NCI-H2107 treated with DMSO at 0.1 percent for 48 hours (cell line): ENCODE data around the gene CDK2AP2.
"Not testable (repeated sequence)": the region's sequence is repeated elsewhere in the genome, so short reads cannot be mapped to it uniquely, and the experiment has no call there.

ENCODE experiments used
- DNase-seq: peaks from one replicate; lab custom pipeline; 2025; ENCODE audit not compliant: unreplicated experiment; lab: John Stamatoyannopoulos, UW

Gene CDK2AP2

DNA sequence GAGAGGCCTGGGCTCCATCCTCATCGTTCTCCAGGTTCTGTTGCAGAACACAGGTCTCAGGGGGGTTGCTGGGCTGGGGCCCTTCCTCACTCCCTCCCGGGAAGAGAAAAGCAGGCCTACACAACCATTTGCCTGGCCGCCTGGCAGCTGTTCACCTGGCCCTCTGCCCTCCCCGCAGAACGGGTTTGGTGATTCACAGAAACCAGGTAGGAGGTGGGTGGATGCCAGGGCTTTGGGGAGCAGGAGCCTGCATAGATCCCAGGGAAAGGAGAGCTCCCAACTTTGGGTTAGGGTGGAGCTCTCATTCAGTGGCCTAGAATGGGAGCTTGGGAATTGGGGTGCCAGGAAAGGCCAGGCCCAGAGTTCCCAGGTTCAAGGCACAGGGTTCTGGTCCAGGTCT, 39.9 kb downstream of the CDK2AP2 start:
- DNase-seq: peak; percentile 26

DNA sequence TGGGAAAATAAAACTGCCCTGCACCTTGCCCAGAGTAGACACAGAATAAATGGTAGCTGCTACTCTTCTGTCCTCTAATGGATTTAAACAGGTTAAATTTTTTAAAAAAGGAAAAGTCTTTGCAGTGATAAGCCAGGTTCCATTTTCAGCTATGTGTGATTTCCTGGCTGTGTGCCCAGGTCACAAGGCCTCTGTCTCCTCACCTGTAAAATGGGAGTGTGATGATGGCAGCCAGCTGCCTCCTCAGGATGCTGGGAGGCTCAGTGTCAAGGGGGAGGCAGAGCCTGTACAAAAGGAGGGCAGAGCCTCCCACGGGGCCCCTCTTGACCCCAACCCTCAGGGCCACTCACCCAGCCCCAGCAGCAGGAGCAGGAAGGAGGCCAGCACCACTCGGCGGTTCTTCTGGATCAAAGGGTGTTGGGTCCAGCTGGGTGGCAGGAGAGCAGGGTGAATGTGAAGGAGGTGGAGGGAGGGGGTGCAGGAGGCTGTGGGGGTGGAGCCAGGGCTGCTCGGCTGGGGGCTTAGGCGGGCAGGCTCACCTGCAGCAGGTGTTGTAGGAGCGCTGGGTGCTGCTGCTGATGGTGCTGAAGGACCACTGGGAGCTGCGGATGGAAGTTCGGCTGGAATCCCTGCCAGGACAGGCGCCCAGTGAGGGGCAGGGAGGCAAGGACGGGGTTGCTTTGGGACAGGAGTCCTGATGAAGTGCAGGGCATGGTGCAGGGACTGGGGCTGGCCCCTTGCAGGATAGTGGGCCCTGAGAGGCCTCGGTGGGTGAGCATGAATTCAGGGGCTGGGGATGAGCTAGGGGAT, 40.8 kb downstream of the CDK2AP2 start:
- no peak for DNase-seq

DNA sequence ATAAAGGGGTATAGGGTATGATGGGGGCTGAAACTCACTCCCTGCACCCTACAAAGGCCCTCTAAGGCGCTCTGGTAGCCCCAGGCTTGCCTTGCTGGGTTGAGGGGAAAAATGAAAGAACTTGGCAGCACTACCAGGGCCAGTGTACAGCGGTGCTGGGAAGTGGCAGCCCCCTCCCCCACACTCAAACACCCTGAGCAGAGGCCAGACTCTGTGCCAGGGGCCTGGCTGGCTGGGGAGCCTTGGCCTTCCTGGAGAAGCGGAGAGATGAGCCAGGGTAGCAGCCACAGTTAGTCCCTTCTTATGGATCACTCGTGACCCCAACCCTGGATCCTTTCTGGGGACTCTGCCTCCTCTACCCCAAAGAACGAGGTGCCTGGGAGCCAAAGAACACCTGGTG, 41.6 kb downstream of the CDK2AP2 start:
- no peak for DNase-seq

DNA sequence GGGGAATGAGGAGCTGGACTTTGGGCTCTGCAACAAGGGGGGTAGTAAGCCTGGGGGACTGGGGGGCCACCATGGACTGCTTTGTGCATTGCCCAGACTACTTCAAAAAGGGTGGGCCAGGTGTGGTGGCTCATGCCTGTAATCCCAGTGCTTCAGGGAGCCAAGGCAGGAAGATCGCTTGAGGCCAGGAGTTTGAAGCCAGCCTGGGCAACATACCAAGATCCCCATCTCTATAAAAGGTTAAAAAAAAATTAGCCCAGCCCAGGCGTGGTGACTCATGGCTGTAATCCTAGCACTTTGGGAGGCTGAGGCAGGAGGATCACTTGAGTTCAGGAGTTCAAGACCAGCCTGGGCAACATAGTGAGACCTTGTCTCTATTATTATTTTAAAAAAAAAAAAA, 42.4 kb downstream of the CDK2AP2 start:
- not testable (repeated sequence) for DNase-seq

DNA sequence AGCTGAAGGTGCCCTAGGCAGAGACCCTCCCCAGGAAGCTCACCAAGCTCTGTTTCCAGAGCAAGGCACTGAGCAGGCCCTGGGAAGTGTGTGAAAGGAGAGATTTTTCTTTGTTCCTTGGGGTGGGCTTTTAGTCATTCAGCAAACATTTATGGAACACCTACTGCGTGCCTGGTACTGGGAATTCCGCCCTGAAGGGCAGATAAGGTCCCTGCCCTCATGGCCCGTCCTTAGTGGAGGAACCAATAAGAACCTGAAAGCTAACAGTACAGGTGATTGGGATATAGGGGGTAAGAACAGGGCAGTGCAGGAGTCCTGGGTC, 42.8 kb downstream of the CDK2AP2 start:
- no peak for DNase-seq

DNA sequence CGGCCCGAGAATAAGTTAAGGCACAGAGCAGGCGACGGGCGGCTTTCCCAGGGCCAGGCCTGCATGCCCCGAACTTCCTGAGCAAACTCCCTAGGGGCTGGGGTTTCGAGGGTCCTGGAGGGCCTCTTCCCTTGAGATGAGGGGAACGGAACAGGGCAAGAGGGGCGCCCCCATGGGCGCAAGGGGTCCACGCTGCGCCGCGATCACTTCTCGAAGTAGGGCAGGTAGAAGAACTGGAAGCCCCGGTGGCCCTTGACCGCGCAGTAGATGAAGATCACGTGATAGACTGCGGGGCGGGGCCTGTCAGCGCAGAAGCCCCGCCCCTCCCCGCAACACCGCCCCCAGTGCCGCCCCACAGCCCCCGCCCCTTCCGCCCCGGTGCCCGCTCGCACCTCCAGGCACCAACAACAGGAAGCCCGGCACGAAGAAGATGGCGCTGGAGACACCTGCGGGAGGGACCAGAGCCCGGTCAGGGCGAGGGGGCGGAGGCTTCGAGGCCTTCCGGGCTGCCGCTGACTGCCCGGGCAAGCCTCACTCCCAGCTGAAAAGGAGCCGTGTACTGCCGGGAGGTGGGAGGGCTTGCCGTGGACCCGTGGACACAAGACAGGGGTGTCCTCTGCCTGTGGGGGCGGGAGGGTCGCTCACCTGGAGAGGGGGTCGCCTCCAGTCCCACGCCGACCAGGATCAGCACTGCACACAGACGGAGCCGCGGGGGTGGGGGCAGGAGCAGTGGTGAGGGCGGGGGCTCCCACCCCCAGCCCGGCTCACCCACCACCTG, 43.4 kb downstream of the CDK2AP2 start:
- peak; percentile 62 for DNase-seq

DNA sequence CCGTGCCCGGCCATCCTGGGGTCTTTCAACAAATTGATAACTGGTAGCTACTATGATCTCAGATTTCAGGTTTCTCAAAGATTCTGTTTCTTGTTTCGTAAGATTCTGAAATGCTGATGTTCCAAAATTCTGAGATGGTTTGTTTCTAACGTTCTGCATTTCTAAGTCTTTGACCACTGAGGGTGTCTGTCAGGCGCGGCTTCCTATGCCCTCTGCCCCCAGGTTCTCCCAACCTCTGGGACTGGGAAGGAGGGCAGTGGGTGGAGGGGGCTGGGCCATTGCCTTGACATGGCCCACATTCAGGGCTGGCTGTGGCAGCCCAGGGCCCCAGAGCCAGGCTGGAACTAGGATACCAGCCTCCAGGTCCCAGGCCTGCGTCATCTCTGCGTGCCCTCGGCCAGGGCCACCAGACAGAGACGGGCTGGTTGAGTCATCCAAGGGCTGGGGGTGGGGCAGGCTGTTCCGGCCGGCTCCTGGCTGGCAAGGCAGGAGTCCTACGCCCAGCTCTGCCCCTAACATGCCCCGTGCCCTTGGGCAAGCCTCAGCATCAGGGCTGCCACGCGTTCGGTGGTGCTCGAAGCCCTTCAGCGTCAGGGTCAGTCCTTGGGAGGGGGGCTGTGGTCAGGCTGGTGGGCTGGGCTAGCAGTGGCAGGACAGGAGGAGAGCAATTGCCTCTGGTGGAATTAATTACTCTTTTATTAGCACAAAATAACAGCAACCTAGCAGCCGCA, 44.1 kb downstream of the CDK2AP2 start:
- no peak for DNase-seq

DNA sequence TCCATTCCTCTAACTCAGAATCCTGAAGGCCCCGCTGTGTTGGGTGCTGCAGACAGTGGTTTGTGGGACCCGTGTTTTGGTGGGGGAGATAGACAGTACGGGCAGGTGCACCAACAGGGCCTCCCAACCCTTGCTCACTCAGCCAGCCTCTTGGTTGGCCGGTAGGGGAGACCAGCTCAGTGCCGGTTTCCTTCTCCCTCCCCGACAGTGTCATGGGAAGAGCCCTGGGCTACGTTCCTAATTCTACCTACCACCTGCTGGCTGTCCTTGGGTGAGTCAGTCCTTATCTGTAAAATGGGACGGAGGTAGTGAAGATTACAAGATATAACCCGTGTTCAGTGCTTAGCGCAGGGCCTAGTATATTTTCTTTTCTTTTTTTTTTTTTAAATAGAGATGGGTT, 44.8 kb downstream of the CDK2AP2 start:
- no peak for DNase-seq

DNA sequence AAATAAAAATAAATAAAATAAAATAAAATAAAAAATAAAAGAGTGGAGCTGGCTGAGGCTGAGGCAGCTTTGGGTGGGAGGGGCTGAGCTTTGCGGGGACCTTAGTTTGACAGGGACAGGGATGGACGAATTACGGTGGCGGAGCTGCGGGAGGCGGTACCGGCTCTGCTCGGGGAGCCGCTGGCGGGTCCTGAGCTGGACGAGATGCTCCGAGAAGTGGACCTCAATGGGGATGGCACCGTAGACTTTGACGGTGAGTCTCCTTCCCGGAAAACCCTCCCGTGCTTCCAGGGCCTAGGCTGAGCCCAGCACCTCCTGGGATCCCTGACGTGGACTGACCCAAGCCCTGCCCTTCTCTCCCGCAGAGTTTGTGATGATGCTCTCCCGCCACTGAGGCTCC, 49.7 kb downstream of the CDK2AP2 start:
- no peak for DNase-seq

DNA sequence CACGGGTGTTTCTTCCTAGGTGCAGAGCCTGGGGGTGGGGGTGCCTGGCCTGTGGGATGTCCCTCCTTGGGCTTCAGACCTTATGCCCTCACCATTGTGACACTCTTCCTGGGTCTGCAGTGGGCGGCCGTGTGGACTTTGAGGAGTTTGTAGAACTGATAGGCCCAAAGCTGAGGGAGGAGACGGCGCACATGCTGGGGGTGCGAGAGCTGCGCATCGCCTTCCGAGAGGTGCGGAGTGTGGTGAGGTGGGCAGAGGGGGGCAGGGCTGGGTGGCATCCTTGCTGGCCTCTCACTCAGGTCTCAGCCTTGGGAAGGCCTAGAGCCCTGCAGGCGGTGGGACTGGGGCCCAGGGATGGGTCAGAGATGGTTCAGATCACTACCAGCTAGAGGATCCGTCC, 50.5 kb downstream of the CDK2AP2 start:
- no peak for DNase-seq
